Astrocyte of the cerebellum (primary cell): Measurements from ENCODE around the gene ABCG4.
"Not testable (repeated sequence)": the region's sequence is repeated elsewhere in the genome, so short reads cannot be mapped to it uniquely, and the experiment has no call there.

Experiments used
- DNase-seq: peaks from one replicate; pipeline ENCODE4 v3.0.0-alpha.2; 2011; ENCODE audit warnings: low read depth
- H3K4me3 ChIP-seq: 2 replicates; pipeline ENCODE4 v1.5.1; 2011; ENCODE audit warnings: mild to moderate bottlenecking, low read depth, low read length, moderate library complexity
- CTCF ChIP-seq: IDR thresholded peaks from 2 replicates; pipeline ENCODE4 v1.5.1; 2012; ENCODE audit warnings: low read length, low read depth, moderate library complexity, mild to moderate bottlenecking; ENCODE audit errors: missing control alignments
- in situ Hi-C: cut with HindIII; loops from 2 replicates; pipeline ENCODE4 v1.10.0; 2017; ENCODE audit warnings: low sequenced_read_pairs

ABCG4 gene

GRCh38 chr11:119158467-119158866 lies 9.6 kb downstream of the ABCG4 start:
- TF ChIP-seq CTCF = no peak
- in situ Hi-C loops = no loop called here
- no peak overlapping the region for H3K4me3 ChIP-seq
- no peak for DNase-seq

- no peak overlapping the region for H3K4me3 ChIP-seq
- DNase-seq = no peak
- TF ChIP-seq CTCF = no peak
- in situ Hi-C loops = no loop called here
Measured at GRCh38 chr11:119160151-119160550, 11.3 kb downstream of the ABCG4 start.

GRCh38 chr11:119161871-119162270 lies 13.0 kb downstream of the ABCG4 start:
- DNase-seq = no peak
- in situ Hi-C loops = no loop called here
- TF ChIP-seq CTCF = no peak
- no peak overlapping the region for H3K4me3 ChIP-seq

- in situ Hi-C loops = no loop called here
- no peak for DNase-seq
- TF ChIP-seq CTCF = no peak
- no peak overlapping the region for H3K4me3 ChIP-seq
Measured at GRCh38 chr11:119166368-119167076, 17.7 kb downstream of the ABCG4 start.

- H3K4me3 ChIP-seq, DNase-seq, in situ Hi-C loops: not testable (repeated sequence)
Measured at GRCh38 chr11:119167077-119167458, 18.2 kb downstream of the ABCG4 start.

GRCh38 chr11:119167933-119168332 lies 19.1 kb downstream of the ABCG4 start:
- H3K4me3 ChIP-seq = no peak overlapping the region
- TF ChIP-seq CTCF = no peak
- in situ Hi-C loops = no loop called here
- no peak for DNase-seq

GRCh38 chr11:119168471-119169281 lies 19.8 kb downstream of the ABCG4 start, which contains the start of gene NLRX1:
Gene NLRX1 (plus strand): TSS chr11:119168725. CDS start chr11:119171404, 2,679 bp downstream.
- TF ChIP-seq CTCF = peak; percentile 82
- DNase-seq = peak; percentile 40
- in situ Hi-C loops = no loop called here
- H3K4me3 ChIP-seq = peak within 1 kb of the TSS; percentile 54
